HCT116 (cell line): ENCODE results near the gene RAPGEF6. TPM values are rescaled to one million over a fixed set of nuclear protein-coding genes. Genes with fewer than 3 reads are reported as not detected.

Experiments used
- ATAC-seq: fragments of 200-7000 bp; cut with Tn5 transposase; 2 replicates; pipeline ENCODE4 v1.9.1; 2020; ENCODE audit warnings: mild to moderate bottlenecking, moderate library complexity
- BruUV-seq: library from RNA; stranded (reverse); fragments of 400-500 nt; replicated peaks from 2 replicates; lab custom pipeline; 2021; lab: Mats Ljungman, UMichigan
- CTCF ChIA-PET: fragments of 300-600 bp; sonication (Branson Sonifier 250); formaldehyde crosslinking; loops from one replicate; lab custom pipeline; 2021; ENCODE audit warnings: antibody characterized with exemption; lab: Charles Lee
- POLR2A ChIA-PET: fragments of 300-600, 350-600 bp; sonication (Branson Sonifier 250); formaldehyde crosslinking; loops from one replicate; lab custom pipeline; 2021; ENCODE audit warnings: antibody characterized with exemption; lab: Charles Lee
- RAD21 ChIA-PET, 2 experiments: fragments of 300-600 bp; sonication (Branson Sonifier 250); formaldehyde crosslinking; loops; one replicate each; lab custom pipeline; 2023; ENCODE audit warnings: low total read pairs in 2 of 2; ENCODE audit not compliant: uncharacterized antibody in 2 of 2, unreplicated experiment in 2 of 2, low non-redundant PET in 1 of 2; lab: Charles Lee
- DNase-seq: peaks from one replicate; pipeline ENCODE4 v3.0.0-alpha.2; 2010; ENCODE audit warnings: low read depth, low spot score
- H2AFZ ChIP-seq: fragments of 200-600 bp; shearing (Covaris generic), sonication (generic); 2 replicates; pipeline ENCODE4 v1.6.1; 2017; ENCODE audit warnings: low read depth, mixed run types, mixed read lengths, antibody characterized with exemption, low read length; ENCODE audit not compliant: poor library complexity, severe bottlenecking
- H3K27ac ChIP-seq: 2 replicates; pipeline ENCODE4 v1.5.1; 2012; ENCODE audit warnings: low read depth, low read length
- H3K27me3 ChIP-seq: fragments of 200-600 bp; sonication (generic); 2 replicates; pipeline ENCODE4 v1.6.1; 2016; ENCODE audit warnings: mixed run types, low read length, mixed read lengths; ENCODE audit not compliant: insufficient read depth
- H3K36me3 ChIP-seq, 2 experiments: fragments of 200-500 bp in 1 of 2; fragments of 200-600 bp in 1 of 2; sonication (Bioruptor generic) in 1 of 2; sonication (generic) in 1 of 2; 2 replicates each; pipeline versions ENCODE4 v1.5.1 to v1.6.1; 2014 to 2016; ENCODE audit warnings: low read length in 2 of 2, inconsistent platforms in 1 of 2, mixed read lengths in 1 of 2, mixed run types in 1 of 2; ENCODE audit not compliant: insufficient read depth in 2 of 2, control insufficient read depth in 1 of 2
- H3K4me1 ChIP-seq, 2 experiments: fragments of 200-600 bp in 1 of 2; sonication (generic) in 1 of 2; 2 replicates each; pipeline versions ENCODE4 v1.5.1 to v1.6.1; 2012 to 2017; ENCODE audit warnings: low read length in 2 of 2, inconsistent platforms in 1 of 2, mild to moderate bottlenecking in 1 of 2, mixed read lengths in 1 of 2, mixed run types in 1 of 2, moderate library complexity in 1 of 2; ENCODE audit not compliant: insufficient read depth in 2 of 2, control insufficient read depth in 1 of 2
- H3K4me2 ChIP-seq: fragments of 200-600 bp; sonication (generic); 2 replicates; pipeline ENCODE4 v1.6.1; 2017; ENCODE audit warnings: mixed run types, low read length, mixed read lengths
- H3K4me3 ChIP-seq, 2 experiments: fragments of 200-600 bp in 1 of 2; sonication (generic) in 1 of 2; replicated peaks in 1 of 2; 2 replicates each; pipeline ENCODE4 v1.5.1; 2011 to 2016; ENCODE audit warnings: low read length in 2 of 2, control low read depth in 1 of 2, low read depth in 1 of 2, mild to moderate bottlenecking in 1 of 2, mixed read lengths in 1 of 2, mixed run types in 1 of 2
- H3K79me2 ChIP-seq: fragments of 200-600 bp; sonication (generic); 2 replicates; pipeline ENCODE4 v1.6.1; 2017; ENCODE audit warnings: mild to moderate bottlenecking, mixed run types, low read length, moderate library complexity, mixed read lengths; ENCODE audit not compliant: insufficient read depth
- H3K9ac ChIP-seq: fragments of 200-600 bp; sonication (generic); 2 replicates; pipeline ENCODE4 v1.6.1; 2016; ENCODE audit warnings: low read length, mixed read lengths
- H3K9me2 ChIP-seq: fragments of 200-600 bp; sonication (generic), shearing (Covaris generic); 2 replicates; pipeline ENCODE4 v1.6.1; 2017; ENCODE audit warnings: mixed run types, mild to moderate bottlenecking, moderate library complexity; ENCODE audit not compliant: insufficient read depth
- H3K9me3 ChIP-seq, 2 experiments: fragments of 200-500 bp in 1 of 2; fragments of 200-600 bp in 1 of 2; sonication (Bioruptor generic) in 1 of 2; sonication (generic) in 1 of 2; 2 replicates each; pipeline ENCODE4 v1.6.1; 2014 to 2017; ENCODE audit warnings: low read length in 2 of 2, mixed read lengths in 2 of 2, inconsistent platforms in 1 of 2, low read depth in 1 of 2, mild to moderate bottlenecking in 1 of 2, mixed run types in 1 of 2, moderate library complexity in 1 of 2; ENCODE audit not compliant: control insufficient read depth in 1 of 2, insufficient read depth in 1 of 2
- H4K20me1 ChIP-seq: fragments of 200-600 bp; sonication (generic), shearing (Covaris generic); 2 replicates; pipeline ENCODE4 v1.6.1; 2017; ENCODE audit warnings: mixed run types, mild to moderate bottlenecking, moderate library complexity; ENCODE audit not compliant: insufficient read depth
- CBX3 ChIP-seq: IDR thresholded peaks from 2 replicates; pipeline ENCODE4 v1.6.1; 2012; ENCODE audit warnings: low read depth
- EZH2phosphoT487 ChIP-seq: fragments of 200-600 bp; IDR thresholded peaks from 2 replicates; pipeline ENCODE4 v1.6.1; 2018; ENCODE audit warnings: antibody characterized with exemption, borderline replicate concordance
- SIN3A ChIP-seq: IDR thresholded peaks from 2 replicates; pipeline ENCODE4 v1.6.1; 2012; ENCODE audit warnings: low read depth
- SP1 ChIP-seq: IDR thresholded peaks from 2 replicates; pipeline ENCODE4 v1.6.1; 2012; ENCODE audit warnings: low read depth
- intact Hi-C: fragments of 100-400 bp; cut with micrococcal nuclease; formaldehyde crosslinking; loops from 2 replicates; pipeline ENCODE4 v1.10.0; 2022
- total RNA-seq: library from RNA; stranded (reverse); gene quantifications from one replicate; pipeline ENCODE4 v1.2.1, GENCODE V29; 2021; ENCODE audit not compliant: unreplicated experiment
- TF ChIP-seq, protein P1 (sequence below), 3 experiments: fragments of 200-600 bp in 1 of 3; sonication (generic) in 1 of 3; IDR thresholded peaks in 2 of 3; conservative IDR thresholded peaks in 1 of 3; 2 replicates each; pipeline ENCODE4 v1.5.1; 2012 to 2017; ENCODE audit warnings: low read depth in 2 of 3, low read length in 2 of 3, antibody characterized with exemption in 1 of 3, borderline replicate concordance in 1 of 3, control low read depth in 1 of 3, mild to moderate bottlenecking in 1 of 3, mixed read lengths in 1 of 3, mixed run types in 1 of 3, moderate library complexity in 1 of 3; ENCODE audit not compliant: insufficient read depth in 1 of 3

Gene RAPGEF6
- total RNA-seq, 1 experiment from 2014 or later = 18.4 TPM

DNA sequence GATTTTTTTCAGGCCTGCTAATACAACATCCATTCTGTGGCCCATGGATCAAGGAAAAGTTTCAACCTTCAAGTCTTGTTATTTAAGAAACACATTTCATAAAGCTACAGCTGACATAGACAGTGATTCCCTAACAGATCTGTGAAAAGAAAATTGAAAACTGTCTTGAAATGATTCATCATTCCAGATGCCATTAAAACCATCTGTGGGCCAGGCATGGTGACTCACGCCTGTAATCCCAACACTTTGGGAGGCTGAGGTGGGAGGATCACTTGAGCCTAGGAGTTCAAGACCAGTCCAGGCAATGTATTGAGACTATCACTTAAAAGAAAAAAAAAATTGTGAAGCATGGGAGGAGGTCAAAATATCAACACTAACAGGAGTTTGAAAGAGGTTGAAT is 6.0 kb downstream of the RAPGEF6 start (continued):
- TF ChIP-seq CBX3 = peak; percentile 59; the same call in 1 of the 2 replicates
- TF ChIP-seq, all 23 proteins: peak for 5

DNA sequence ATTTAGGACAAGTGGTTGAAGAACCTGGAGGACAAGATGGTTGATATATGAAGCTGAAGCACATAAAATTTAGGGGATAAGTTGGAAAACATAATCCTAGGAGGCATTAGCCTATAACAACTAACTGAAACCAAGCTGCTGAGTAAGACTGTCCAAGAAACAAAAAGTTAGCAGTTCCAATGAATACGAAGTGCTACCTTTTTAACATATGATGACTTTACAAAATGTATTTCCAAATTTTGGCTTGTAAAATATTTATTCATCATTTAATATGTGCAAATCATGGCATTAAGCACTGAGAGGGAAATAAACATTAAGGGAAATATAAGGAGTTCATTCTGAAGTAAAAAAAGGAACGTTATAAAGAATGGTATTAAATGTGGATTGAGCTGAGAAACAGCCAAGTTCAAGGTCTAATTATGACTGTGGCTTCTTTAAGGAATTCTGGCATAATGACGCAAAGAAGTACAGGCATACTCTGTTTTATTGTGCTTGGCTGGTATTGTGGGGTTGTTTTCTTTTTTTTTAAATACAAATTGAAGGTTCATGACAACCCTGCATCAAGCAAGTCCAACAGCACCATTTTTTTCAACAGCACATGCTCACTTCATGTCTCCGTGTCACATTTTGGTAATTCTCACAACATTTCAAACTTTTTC is 7.7 kb downstream of the RAPGEF6 start:
- Histone ChIP-seq H3K36me3 (no peaks in the 10 kb centered on the region), H4K20me1 (peaks cover 7% of the 10 kb centered on the region; the same call in 1 of the 2 replicates), H3K4me1 (peaks cover 9 to 42% of the 10 kb centered on the region in 2 experiments), H3K27ac (no peak overlapping the region), H3K4me3 (no peak overlapping the region), H2AFZ (no peak overlapping the region), H3K79me2 (peaks cover 99% of the 10 kb centered on the region), H3K4me2 (no peak overlapping the region), H3K9ac (no peak overlapping the region), H3K9me3 (no peaks in the 10 kb centered on the region), H3K9me2 (no peaks in the 10 kb centered on the region), H3K27me3 (no peaks in the 10 kb centered on the region)
- ChIA-PET CTCF (no interaction called here), RAD21 (no interaction called here), POLR2A (no interaction called here)
- TF ChIP-seq, protein P1, sequence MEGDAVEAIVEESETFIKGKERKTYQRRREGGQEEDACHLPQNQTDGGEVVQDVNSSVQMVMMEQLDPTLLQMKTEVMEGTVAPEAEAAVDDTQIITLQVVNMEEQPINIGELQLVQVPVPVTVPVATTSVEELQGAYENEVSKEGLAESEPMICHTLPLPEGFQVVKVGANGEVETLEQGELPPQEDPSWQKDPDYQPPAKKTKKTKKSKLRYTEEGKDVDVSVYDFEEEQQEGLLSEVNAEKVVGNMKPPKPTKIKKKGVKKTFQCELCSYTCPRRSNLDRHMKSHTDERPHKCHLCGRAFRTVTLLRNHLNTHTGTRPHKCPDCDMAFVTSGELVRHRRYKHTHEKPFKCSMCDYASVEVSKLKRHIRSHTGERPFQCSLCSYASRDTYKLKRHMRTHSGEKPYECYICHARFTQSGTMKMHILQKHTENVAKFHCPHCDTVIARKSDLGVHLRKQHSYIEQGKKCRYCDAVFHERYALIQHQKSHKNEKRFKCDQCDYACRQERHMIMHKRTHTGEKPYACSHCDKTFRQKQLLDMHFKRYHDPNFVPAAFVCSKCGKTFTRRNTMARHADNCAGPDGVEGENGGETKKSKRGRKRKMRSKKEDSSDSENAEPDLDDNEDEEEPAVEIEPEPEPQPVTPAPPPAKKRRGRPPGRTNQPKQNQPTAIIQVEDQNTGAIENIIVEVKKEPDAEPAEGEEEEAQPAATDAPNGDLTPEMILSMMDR (IDR thresholded peaks at IDR 0.05 in 2 of 3, conservative IDR thresholded peaks at IDR 0.05 in 1 of 3; ENCODE audit: borderline replicate concordance in 1 of 3, insufficient read depth in 1 of 3, low read depth in 2 of 3, low read length in 2 of 3) = no peak
- TF ChIP-seq SIN3A = no peak
- no peak for ATAC-seq
- intact Hi-C loops = no loop called here
- no TSS peak for BruUV-seq
- no peak for DNase-seq

DNA sequence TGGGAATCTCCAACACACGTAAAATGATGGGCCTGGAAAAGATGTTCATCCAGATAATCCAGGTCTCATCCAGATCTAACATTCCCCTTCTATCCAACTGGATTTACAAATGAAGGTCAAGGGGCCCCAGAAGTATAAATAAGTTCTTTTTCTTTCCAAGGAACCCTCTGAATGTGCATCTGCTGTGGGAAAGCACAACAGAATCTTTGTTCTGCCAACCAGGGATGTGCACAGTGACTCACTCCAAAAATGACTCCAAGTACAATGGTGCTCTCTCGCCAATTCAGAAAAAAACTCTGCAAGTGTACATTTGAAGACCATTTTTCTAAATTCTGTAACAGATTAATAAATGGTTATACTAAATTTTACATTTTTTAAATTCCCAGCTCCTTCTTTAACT is 12.4 kb downstream of the RAPGEF6 start:
- no peaks in the 10 kb centered on the region for H3K36me3 ChIP-seq
- H3K9me2 ChIP-seq = no peaks in the 10 kb centered on the region
- no peak for TF ChIP-seq CBX3
- TF ChIP-seq, protein P1 (IDR thresholded peaks at IDR 0.05 in 2 of 3, conservative IDR thresholded peaks at IDR 0.05 in 1 of 3; ENCODE audit: borderline replicate concordance in 1 of 3, insufficient read depth in 1 of 3, low read depth in 2 of 3, low read length in 2 of 3) = no peak
- TF ChIP-seq SP1 = no peak
- no peak for TF ChIP-seq EZH2phosphoT487
- TF ChIP-seq, all 23 proteins: peak for 0
- ATAC-seq (peak; percentile 61; the same call in 1 of the 2 replicates), DNase-seq (no peak)
- no peaks in the 10 kb centered on the region for H3K27me3 ChIP-seq
- intact Hi-C loops = no loop called here
- H4K20me1 ChIP-seq = peaks cover 14% of the 10 kb centered on the region; the same call in 1 of the 2 replicates
- H3K4me3 ChIP-seq = no peak overlapping the region
- H3K9me3 ChIP-seq = no peaks in the 10 kb centered on the region
- H3K4me2 ChIP-seq = 0 out of 2 replicates have a peak overlapping the region, but pooled peaks have one; percentile 7
- peaks cover 0 to 11% of the 10 kb centered on the region in 2 experiments; a peak in 2 of 4 replicates for H3K4me1 ChIP-seq
- CTCF ChIA-PET = no interaction called here
- RAD21 ChIA-PET = no interaction called here
- no peak overlapping the region for H2AFZ ChIP-seq
- POLR2A ChIA-PET = no interaction called here
- BruUV-seq = no TSS peak
- H3K9ac ChIP-seq = no peak overlapping the region
- peaks cover 99% of the 10 kb centered on the region for H3K79me2 ChIP-seq
- no peak overlapping the region for H3K27ac ChIP-seq
